Activated naive CD4-positive, alpha-beta T cell treated with anti-CD3 and anti-CD28 coated beads, Interleukin-2, amount 10 ng/mL, durations not matched to agents 7 days and 5 days (primary cell): ENCODE results near the gene TSEN54.

Source experiments
- CTCF ChIA-PET: fragments of 350-600 bp; sonication (Branson Sonifier 250); formaldehyde crosslinking; loops from one replicate; lab custom pipeline; 2021; ENCODE audit warnings: antibody characterized with exemption; lab: Charles Lee
- DNase-seq: peaks from one replicate; pipeline ENCODE4 v3.0.0-alpha.2; 2020
- H3K27ac Mint-ChIP-seq: one replicate; pipeline ENCODE4 v1.8.0; 2021; ENCODE audit warnings: mild to moderate bottlenecking, moderate library complexity, mixed read lengths
- H3K27me3 Mint-ChIP-seq: one replicate; pipeline ENCODE4 v1.8.0; 2021; ENCODE audit warnings: mild to moderate bottlenecking, mixed read lengths
- H3K36me3 Mint-ChIP-seq: one replicate; pipeline ENCODE4 v1.8.0; 2021; ENCODE audit warnings: mixed read lengths
- H3K4me1 Mint-ChIP-seq: one replicate; pipeline ENCODE4 v1.8.0; 2021; ENCODE audit warnings: mixed read lengths
- H3K4me3 Mint-ChIP-seq: one replicate; pipeline ENCODE4 v1.8.0; 2021; ENCODE audit warnings: mild to moderate bottlenecking, moderate library complexity, mixed read lengths
- H3K9me3 Mint-ChIP-seq: one replicate; pipeline ENCODE4 v1.8.0; 2021; ENCODE audit warnings: mixed read lengths

The TSEN54 gene

GRCh38 chr17:75544250-75544649, 27.9 kb downstream of the TSEN54 start:
- no peak for DNase-seq
- Mint-ChIP-seq H3K4me3 (no peak overlapping the region), H3K27me3 (no peaks in the 10 kb centered on the region), H3K4me1 (no peaks in the 10 kb centered on the region), H3K36me3 (no peaks in the 10 kb centered on the region), H3K27ac (no peak overlapping the region), H3K9me3 (no peaks in the 10 kb centered on the region)
- CTCF ChIA-PET: no interaction called here

GRCh38 chr17:75546181-75546580, 29.9 kb downstream of the TSEN54 start:
- no peaks in the 10 kb centered on the region for H3K36me3 Mint-ChIP-seq
- no peak overlapping the region for H3K27ac Mint-ChIP-seq
- H3K4me3 Mint-ChIP-seq: no peak overlapping the region
- no peak for DNase-seq
- H3K9me3 Mint-ChIP-seq: no peaks in the 10 kb centered on the region
- no peaks in the 10 kb centered on the region for H3K27me3 Mint-ChIP-seq
- CTCF ChIA-PET: no interaction called here
- no peaks in the 10 kb centered on the region for H3K4me1 Mint-ChIP-seq

DNA sequence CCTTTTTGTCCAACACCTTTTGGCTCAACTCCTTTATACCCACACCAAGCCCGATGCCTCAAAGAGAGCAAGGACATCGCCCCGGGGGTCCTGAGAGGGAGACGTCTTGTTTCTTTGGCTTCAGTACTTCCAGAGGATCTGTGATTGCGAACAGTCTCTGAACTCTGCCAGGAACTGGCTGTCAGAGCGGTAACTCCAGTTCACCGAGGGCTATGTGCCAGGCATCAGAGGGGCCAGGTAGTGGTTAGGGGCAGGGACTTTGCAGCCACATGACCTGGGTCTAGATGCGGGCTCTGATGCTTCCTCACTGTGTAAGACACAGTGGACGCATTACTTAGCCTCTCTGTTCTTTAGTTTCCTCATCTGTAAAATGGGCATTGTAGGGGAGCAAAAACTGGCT, 30.8 kb downstream of the TSEN54 start:
- Mint-ChIP-seq H3K9me3 (no peaks in the 10 kb centered on the region), H3K4me1 (no peaks in the 10 kb centered on the region)
- CTCF ChIA-PET: no interaction called here

GRCh38 chr17:75548813-75549212, 32.5 kb downstream of the TSEN54 start:
- CTCF ChIA-PET: no interaction called here
- Mint-ChIP-seq H3K4me3 (no peak overlapping the region), H3K36me3 (no peaks in the 10 kb centered on the region), H3K4me1 (no peaks in the 10 kb centered on the region), H3K27me3 (no peaks in the 10 kb centered on the region), H3K27ac (no peak overlapping the region), H3K9me3 (no peaks in the 10 kb centered on the region)
- DNase-seq: no peak

More for the DNA sequence above, 30.8 kb downstream of the TSEN54 start:
- H3K36me3 Mint-ChIP-seq: no peaks in the 10 kb centered on the region
- DNase-seq: no peak
- H3K27ac Mint-ChIP-seq: no peak overlapping the region
- no peaks in the 10 kb centered on the region for H3K27me3 Mint-ChIP-seq
- no peak overlapping the region for H3K4me3 Mint-ChIP-seq

DNA sequence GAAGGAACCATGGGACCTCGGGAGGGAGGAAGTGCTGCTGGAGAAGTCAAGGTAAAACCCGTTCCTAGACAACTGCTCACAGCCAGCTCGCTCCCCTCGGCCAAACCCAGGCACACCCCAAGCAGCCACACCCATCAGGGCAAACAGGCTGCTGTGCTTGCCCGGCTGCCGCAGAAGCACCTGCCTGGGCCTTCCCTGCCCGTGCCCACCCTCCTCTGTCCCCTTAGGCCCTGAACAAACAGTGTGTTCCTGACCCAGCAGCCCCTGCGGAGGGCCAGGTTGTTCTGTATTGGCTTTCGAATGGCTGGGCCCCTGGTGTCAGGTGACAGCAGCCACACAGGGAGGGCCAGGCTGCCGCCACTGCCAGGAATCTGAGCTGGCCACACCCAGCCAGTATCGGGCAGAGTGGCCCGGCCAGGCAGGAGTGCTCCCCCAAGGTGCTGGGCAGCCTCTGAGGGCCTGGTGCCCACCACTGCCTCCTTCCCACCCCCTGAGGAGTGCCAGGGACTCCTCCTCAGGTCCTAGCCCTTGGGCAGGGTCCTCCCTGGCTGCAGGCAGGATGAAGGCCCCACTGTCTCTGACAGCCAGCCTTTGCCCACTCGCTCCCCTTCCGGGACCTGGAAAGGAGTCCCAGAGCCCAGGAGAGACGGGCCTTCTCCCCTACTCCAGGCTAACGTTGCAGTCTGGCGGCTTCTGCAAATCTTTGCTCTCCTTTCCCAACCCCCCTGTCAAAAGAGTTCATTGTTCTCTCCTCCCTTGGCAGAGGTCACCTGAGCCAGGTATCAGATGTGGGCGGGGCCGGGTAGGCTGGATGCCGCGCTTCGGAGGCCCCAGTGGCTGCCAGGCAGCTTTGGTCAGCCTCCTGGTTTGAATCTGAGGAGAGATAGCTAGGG, 33.2 kb downstream of the TSEN54 start:
- H3K9me3 Mint-ChIP-seq: no peaks in the 10 kb centered on the region
- H3K36me3 Mint-ChIP-seq: no peaks in the 10 kb centered on the region
- CTCF ChIA-PET: no interaction called here
- H3K27me3 Mint-ChIP-seq: no peaks in the 10 kb centered on the region
- H3K27ac Mint-ChIP-seq: no peak overlapping the region
- H3K4me1 Mint-ChIP-seq: no peaks in the 10 kb centered on the region
- no peak for DNase-seq
- no peak overlapping the region for H3K4me3 Mint-ChIP-seq

DNA sequence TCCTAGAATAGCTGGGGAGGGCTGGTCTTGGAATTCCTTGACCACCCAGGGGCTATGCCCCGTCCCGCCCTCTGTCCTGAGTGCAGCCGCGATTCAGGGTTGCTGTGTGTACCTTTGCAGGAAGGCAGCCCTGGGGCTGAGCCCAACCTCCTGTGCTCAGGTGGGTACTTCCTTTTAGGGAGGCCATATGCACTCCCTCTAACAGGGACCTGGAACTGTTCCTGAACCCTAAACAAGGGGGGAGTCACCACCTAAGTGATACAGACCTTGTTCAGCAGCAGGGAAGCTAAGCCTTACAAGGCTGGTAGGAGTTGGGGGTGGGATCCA, 33.8 kb downstream of the TSEN54 start:
- Mint-ChIP-seq H3K9me3 (no peaks in the 10 kb centered on the region), H3K4me3 (no peak overlapping the region), H3K27me3 (no peaks in the 10 kb centered on the region), H3K27ac (no peak overlapping the region), H3K36me3 (no peaks in the 10 kb centered on the region), H3K4me1 (no peaks in the 10 kb centered on the region)
- CTCF ChIA-PET: no interaction called here
- DNase-seq: no peak

DNA sequence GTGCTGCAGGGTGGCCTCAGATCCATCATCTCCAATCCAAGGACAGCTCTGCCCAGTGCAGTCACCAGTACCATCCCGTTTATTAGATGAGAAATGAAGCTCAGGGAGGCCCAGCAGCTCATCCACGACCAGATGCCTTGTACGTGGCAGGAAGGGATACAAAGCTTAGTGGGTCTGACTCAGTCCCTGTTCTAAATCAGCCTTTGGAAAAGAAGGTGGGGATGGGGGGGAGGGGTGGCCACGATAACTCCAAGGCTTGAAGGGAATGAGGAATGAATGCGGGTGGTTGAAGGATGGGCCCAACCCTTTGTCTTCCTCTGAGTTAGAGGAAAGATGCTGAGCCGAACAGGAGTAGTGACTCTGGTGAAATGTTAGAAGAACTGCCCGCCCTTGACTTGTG, 34.9 kb downstream of the TSEN54 start:
- no peaks in the 10 kb centered on the region for H3K27me3 Mint-ChIP-seq
- H3K27ac Mint-ChIP-seq: no peak overlapping the region
- no peaks in the 10 kb centered on the region for H3K36me3 Mint-ChIP-seq
- DNase-seq: no peak
- CTCF ChIA-PET: interaction anchor here (1.2 kb wide), 1 partner anchor 82 kb away, joined by 4 read pairs; the partner anchor contains the start of gene SMIM5
- no peaks in the 10 kb centered on the region for H3K4me1 Mint-ChIP-seq
- H3K9me3 Mint-ChIP-seq: no peaks in the 10 kb centered on the region
- H3K4me3 Mint-ChIP-seq: no peak overlapping the region

GRCh38 chr17:75552425-75553294, 36.3 kb downstream of the TSEN54 start:
- H3K36me3 Mint-ChIP-seq: no peaks in the 10 kb centered on the region
- no peak for DNase-seq
- H3K4me3 Mint-ChIP-seq: no peak overlapping the region
- no peak overlapping the region for H3K27ac Mint-ChIP-seq
- H3K27me3 Mint-ChIP-seq: no peaks in the 10 kb centered on the region
- no peaks in the 10 kb centered on the region for H3K9me3 Mint-ChIP-seq
- CTCF ChIA-PET: interaction anchor here (1.1 to 1.2 kb wide), 2 partner anchors 49 to 81 kb away, joined by 4 read pairs; partner anchors contain the start of gene SMIM5
- H3K4me1 Mint-ChIP-seq: no peaks in the 10 kb centered on the region

GRCh38 chr17:75553295-75554110, 37.2 kb downstream of the TSEN54 start:
- H3K36me3 Mint-ChIP-seq: no peaks in the 10 kb centered on the region
- no peaks in the 10 kb centered on the region for H3K4me1 Mint-ChIP-seq
- no peaks in the 10 kb centered on the region for H3K9me3 Mint-ChIP-seq
- no peaks in the 10 kb centered on the region for H3K27me3 Mint-ChIP-seq
- no peak overlapping the region for H3K4me3 Mint-ChIP-seq
- H3K27ac Mint-ChIP-seq: no peak overlapping the region
- DNase-seq: no peak
- CTCF ChIA-PET: no interaction called here

DNA sequence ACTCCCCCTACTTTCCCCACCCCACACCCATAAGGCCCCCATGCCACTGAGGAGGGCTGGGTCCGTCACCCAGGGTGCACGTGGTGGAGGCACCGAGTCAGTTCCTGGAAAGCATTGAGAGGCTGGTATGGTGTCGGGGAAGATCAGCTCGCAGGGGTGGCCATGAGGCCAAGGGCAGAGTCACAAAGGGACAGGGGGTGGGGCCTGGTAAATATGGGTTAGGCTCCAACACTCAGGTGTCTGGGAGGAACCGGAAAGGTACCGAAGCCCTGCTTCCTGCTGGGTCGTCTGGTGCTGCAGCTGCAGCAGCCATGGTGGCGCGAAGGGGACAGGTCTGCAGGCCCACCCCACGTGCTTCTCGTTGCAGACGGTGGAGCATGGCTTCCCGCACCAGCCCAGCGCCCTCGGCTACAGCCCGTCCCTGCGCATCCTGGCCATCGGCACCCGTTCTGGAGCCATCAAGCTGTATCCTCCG, 39.4 kb downstream of the TSEN54 start:
- Mint-ChIP-seq H3K27ac (no peak overlapping the region), H3K4me3 (no peak overlapping the region), H3K27me3 (no peaks in the 10 kb centered on the region), H3K36me3 (no peaks in the 10 kb centered on the region), H3K9me3 (no peaks in the 10 kb centered on the region), H3K4me1 (no peaks in the 10 kb centered on the region)
- DNase-seq: no peak
- CTCF ChIA-PET: no interaction called here

GRCh38 chr17:75557075-75557851, 40.9 kb downstream of the TSEN54 start:
- DNase-seq: no peak
- no peaks in the 10 kb centered on the region for H3K4me1 Mint-ChIP-seq
- CTCF ChIA-PET: no interaction called here
- H3K27me3 Mint-ChIP-seq: no peaks in the 10 kb centered on the region
- H3K9me3 Mint-ChIP-seq: no peaks in the 10 kb centered on the region
- H3K4me3 Mint-ChIP-seq: no peak overlapping the region
- H3K36me3 Mint-ChIP-seq: no peaks in the 10 kb centered on the region
- no peak overlapping the region for H3K27ac Mint-ChIP-seq

DNA sequence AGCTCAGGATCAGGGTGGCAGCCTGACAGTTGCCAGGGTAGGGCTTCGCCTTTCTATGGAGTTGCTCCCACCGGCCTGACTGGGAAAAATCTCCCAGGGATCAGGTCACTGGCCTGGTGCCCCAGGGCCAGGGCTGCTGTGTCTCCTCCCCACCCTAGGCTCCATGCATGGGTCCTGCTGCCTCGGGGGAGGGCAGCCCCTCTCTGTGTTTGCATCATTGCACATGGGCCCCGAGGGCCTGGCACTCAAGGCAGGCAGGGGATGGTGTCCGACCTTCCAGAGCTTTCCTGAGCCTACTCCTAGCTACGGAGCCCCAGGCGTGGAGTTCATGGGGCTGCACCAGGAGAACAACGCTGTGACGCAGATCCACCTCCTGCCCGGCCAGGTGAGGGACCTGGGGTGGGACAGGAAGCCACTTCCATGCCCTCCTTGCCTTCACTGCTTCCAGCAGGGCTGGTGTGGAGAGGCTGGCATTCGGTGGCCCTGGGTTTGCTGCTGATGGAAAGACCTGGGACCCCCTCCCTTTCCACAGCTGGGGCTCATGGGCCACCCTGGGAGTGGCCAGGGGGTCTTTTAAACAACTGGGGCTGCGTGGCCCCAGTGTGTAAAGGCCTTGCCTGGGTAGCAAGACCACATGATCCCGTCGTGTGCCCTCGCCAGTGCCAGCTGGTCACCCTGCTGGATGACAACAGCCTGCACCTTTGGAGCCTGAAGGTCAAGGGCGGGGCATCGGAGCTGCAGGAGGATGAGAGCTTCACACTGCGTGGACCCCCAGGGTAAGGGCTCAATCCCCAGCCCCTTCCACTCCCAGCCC, 41.7 kb downstream of the TSEN54 start:
- DNase-seq: no peak
- CTCF ChIA-PET: no interaction called here
- Mint-ChIP-seq H3K27me3 (no peaks in the 10 kb centered on the region), H3K9me3 (no peaks in the 10 kb centered on the region), H3K4me1 (no peaks in the 10 kb centered on the region), H3K36me3 (no peaks in the 10 kb centered on the region), H3K4me3 (no peak overlapping the region), H3K27ac (no peak overlapping the region)
